ENCODE results near the gene TFPT. TPM values are rescaled to one million over a fixed set of nuclear protein-coding genes. Genes with fewer than 3 reads are reported as not detected.
A peak's percentile ranks its signal among the peaks of the same experiment; 100 is the strongest.

TFPT gene
- total and polyA plus RNA-seq, 2 of the 13 experiments (the other 11 are each of a cell fraction or from before 2014, with no cell fraction given), result 8.4 to 10.7 TPM

DNA sequence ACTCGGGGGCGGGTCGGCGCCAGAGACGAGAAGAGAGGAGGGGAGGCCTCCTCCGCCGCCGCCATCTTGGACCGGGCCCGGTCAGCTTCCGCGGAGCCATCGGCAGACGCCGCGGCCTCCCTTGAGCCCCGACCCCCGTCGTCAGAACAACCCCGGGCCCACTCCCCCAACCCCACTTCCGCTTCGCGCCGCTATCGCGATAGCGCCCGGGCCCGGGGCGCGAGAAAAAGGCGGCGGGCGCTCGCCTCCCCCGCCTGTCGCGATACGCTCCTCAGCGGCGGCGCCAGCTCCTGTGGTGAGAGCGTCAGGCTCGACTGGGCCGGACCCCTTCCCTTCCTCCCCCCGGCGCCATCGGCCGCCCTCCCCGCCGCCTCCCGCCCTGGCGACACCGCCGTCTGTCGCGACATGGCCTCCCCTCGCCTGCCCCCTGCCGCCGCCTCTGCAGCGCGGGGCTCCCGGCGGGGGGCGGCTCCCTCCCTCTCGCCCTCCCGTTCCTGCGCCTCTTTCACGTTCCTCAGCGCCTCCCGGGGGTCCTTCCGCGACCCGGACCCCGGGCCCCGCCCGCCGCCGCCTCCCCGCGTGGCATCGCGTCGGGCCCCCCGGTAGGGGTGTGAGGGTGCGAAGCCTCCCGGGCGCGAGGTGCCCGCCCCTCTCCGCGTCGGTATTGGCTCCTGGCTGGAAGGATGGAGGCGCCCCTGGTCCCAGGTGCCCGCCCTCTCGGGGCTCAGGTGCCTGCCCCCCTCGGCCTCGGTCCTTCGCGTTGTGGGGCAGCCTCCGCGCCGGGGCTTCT, 22.4 kb upstream of the TFPT start, which contains the start of gene CNOT3 (continued):
- TF ChIP-seq NFAT5 (CRISPR knock-in tag; IDR thresholded peaks at IDR 0.05), result no peak
- TF ChIP-seq SMARCC2 (IDR thresholded peaks at IDR 0.05), result no peak
- no peak for TF ChIP-seq GZF1 (CRISPR knock-in tag; IDR thresholded peaks at IDR 0.05)
- TF ChIP-seq ZNF704 (CRISPR knock-in tag; IDR thresholded peaks at IDR 0.05; ENCODE audit: borderline replicate concordance), result no peak
- 0 out of 2 replicates have a peak, but pooled peaks have one; percentile 1 for TF ChIP-seq HNRNPL (IDR thresholded peaks at IDR 0.05; ENCODE audit: low read depth, low read length)
- TF ChIP-seq SP140L (CRISPR knock-in tag; IDR thresholded peaks at IDR 0.05; ENCODE audit: borderline replicate concordance), result no peak
- TF ChIP-seq NFIC (IDR thresholded peaks at IDR 0.05; ENCODE audit: low read length), result no peak
- TF ChIP-seq KLF15 (CRISPR knock-in tag; IDR thresholded peaks at IDR 0.05; ENCODE audit: borderline replicate concordance), result no peak; the same call in 1 of the 2 replicates
- TF ChIP-seq JDP2 (CRISPR knock-in tag; IDR thresholded peaks at IDR 0.05; ENCODE audit: borderline replicate concordance), result no peak
- TF ChIP-seq HINFP (CRISPR knock-in tag; IDR thresholded peaks at IDR 0.05; ENCODE audit: low read depth), result no peak
- TF ChIP-seq U2AF1 (optimal IDR thresholded peaks at IDR 0.05; ENCODE audit: low read depth, low read length), result no peak
- TF ChIP-seq TAF15 (IDR thresholded peaks at IDR 0.05; ENCODE audit: low read depth, low read length, poor library complexity, severe bottlenecking), result no peak
- no peak for TF ChIP-seq MLLT10 (CRISPR knock-in tag; IDR thresholded peaks at IDR 0.05)
- TF ChIP-seq RFX5 (IDR thresholded peaks at IDR 0.05; ENCODE audit: low read depth, low read length), result no peak
- TF ChIP-seq CBFB (CRISPR knock-in tag; IDR thresholded peaks at IDR 0.05), result no peak
- no peak for TF ChIP-seq RORA (CRISPR knock-in tag; IDR thresholded peaks at IDR 0.05)
- no peak for TF ChIP-seq ZNF674 (CRISPR knock-in tag; IDR thresholded peaks at IDR 0.05; ENCODE audit: low read depth)
- TF ChIP-seq SIX1 (CRISPR knock-in tag; IDR thresholded peaks at IDR 0.05; ENCODE audit: borderline replicate concordance), result no peak
- no peak for TF ChIP-seq DMAP1 (CRISPR knock-in tag; IDR thresholded peaks at IDR 0.05)
- TF ChIP-seq ELK4 (CRISPR knock-in tag; IDR thresholded peaks at IDR 0.05; ENCODE audit: borderline replicate concordance), result no peak
- TF ChIP-seq HNRNPK (IDR thresholded peaks at IDR 0.05; ENCODE audit: low read depth, low read length, poor library complexity, severe bottlenecking), result peak; percentile 45
